ENCODE measurements around the gene ARHGEF19. TPM values are rescaled to one million over a fixed set of nuclear protein-coding genes. Genes with fewer than 3 reads are reported as not detected.

The ARHGEF19 gene
- total and polyA plus RNA-seq, 2 of the 13 experiments (the other 11 are each of a cell fraction or from before 2014, with no cell fraction given): 1.7 to 1.8 TPM

DNA sequence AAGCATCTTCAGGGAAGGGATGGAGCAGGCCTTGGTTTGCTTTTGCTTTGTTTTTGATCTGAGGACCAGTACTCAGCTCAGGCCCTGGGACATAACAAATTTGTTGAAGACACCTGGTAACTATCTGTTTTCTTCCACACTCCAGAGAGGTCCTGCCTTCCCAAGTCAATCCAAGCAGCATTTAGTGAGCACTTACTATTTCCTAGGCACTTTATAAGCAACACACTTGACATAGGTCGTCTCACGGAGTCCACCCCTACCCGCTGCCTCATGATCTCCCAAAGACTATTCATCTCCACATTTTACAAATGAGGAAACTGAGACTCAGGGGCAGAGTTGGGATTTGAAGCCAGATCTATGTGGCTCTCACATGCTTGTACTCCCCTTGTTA, 42.2 kb downstream of the ARHGEF19 start (continued):
- TF ChIP-seq, protein P1, sequence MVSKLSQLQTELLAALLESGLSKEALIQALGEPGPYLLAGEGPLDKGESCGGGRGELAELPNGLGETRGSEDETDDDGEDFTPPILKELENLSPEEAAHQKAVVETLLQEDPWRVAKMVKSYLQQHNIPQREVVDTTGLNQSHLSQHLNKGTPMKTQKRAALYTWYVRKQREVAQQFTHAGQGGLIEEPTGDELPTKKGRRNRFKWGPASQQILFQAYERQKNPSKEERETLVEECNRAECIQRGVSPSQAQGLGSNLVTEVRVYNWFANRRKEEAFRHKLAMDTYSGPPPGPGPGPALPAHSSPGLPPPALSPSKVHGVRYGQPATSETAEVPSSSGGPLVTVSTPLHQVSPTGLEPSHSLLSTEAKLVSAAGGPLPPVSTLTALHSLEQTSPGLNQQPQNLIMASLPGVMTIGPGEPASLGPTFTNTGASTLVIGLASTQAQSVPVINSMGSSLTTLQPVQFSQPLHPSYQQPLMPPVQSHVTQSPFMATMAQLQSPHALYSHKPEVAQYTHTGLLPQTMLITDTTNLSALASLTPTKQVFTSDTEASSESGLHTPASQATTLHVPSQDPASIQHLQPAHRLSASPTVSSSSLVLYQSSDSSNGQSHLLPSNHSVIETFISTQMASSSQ (IDR thresholded peaks at IDR 0.05; ENCODE audit: low read depth): no peak
- TF ChIP-seq, protein P1 (CRISPR knock-in tag; IDR thresholded peaks at IDR 0.05; ENCODE audit: borderline replicate concordance): no peak
- no peak for TF ChIP-seq NFKB2 (CRISPR knock-in tag; IDR thresholded peaks at IDR 0.05; ENCODE audit: borderline replicate concordance)
- no peak for TF ChIP-seq GZF1 (CRISPR knock-in tag; IDR thresholded peaks at IDR 0.05)
- TF ChIP-seq RAD51 (IDR thresholded peaks at IDR 0.05; ENCODE audit: borderline replicate concordance): no peak
- no peak for TF ChIP-seq ZNF749 (CRISPR knock-in tag; IDR thresholded peaks at IDR 0.05; ENCODE audit: borderline replicate concordance)
- TF ChIP-seq, protein P2, sequence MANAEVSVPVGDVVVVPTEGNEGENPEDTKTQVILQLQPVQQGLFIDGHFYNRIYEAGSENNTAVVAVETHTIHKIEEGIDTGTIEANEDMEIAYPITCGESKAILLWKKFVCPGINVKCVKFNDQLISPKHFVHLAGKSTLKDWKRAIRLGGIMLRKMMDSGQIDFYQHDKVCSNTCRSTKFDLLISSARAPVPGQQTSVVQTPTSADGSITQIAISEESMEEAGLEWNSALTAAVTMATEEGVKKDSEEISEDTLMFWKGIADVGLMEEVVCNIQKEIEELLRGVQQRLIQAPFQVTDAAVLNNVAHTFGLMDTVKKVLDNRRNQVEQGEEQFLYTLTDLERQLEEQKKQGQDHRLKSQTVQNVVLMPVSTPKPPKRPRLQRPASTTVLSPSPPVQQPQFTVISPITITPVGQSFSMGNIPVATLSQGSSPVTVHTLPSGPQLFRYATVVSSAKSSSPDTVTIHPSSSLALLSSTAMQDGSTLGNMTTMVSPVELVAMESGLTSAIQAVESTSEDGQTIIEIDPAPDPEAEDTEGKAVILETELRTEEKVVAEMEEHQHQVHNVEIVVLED (CRISPR knock-in tag; IDR thresholded peaks at IDR 0.05; ENCODE audit: borderline replicate concordance): no peak
- no peak for TF ChIP-seq DZIP1 (CRISPR knock-in tag; IDR thresholded peaks at IDR 0.05)
- no peak for TF ChIP-seq ZNF260 (CRISPR knock-in tag; IDR thresholded peaks at IDR 0.05; ENCODE audit: borderline replicate concordance, low read depth)

Data from HepG2 (cell line).